ENCODE measurements around the gene CSF2RB.

CSF2RB gene

GRCh38 chr22:36921309-36922104, 8.1 kb downstream of the CSF2RB start:
- DNase-seq (ENCODE audit: low read depth in 2 of 2) = no peak

GRCh38 chr22:36922105-36922608, 8.7 kb downstream of the CSF2RB start:
- no peak for DNase-seq (ENCODE audit: low read depth in 2 of 2)

- no peak for DNase-seq (ENCODE audit: low read depth in 2 of 2)
These were observed 9.3 kb downstream of the CSF2RB start for GRCh38 chr22:36922711-36923110.

- no peak for DNase-seq (ENCODE audit: low read depth in 2 of 2)
These were observed 9.8 kb downstream of the CSF2RB start for GRCh38 chr22:36923131-36923788.

- no peak for DNase-seq (ENCODE audit: low read depth in 2 of 2)
These were observed 10.8 kb downstream of the CSF2RB start for GRCh38 chr22:36924151-36924698.

GRCh38 chr22:36925388-36926290, 12.2 kb downstream of the CSF2RB start:
- DNase-seq (ENCODE audit: low read depth in 2 of 2) = no peak

GRCh38 chr22:36926309-36926708, 12.9 kb downstream of the CSF2RB start:
- no peak for DNase-seq (ENCODE audit: low read depth in 2 of 2)

GRCh38 chr22:36926721-36927435, 13.4 kb downstream of the CSF2RB start:
- DNase-seq (ENCODE audit: low read depth in 2 of 2) = no peak

- no peak for DNase-seq (ENCODE audit: low read depth in 2 of 2)
These were observed 14.2 kb downstream of the CSF2RB start for GRCh38 chr22:36927671-36928070.

- DNase-seq (ENCODE audit: low read depth in 2 of 2) = no peak
These were observed 14.8 kb downstream of the CSF2RB start for GRCh38 chr22:36928196-36928595.

GRCh38 chr22:36928786-36929535, 15.5 kb downstream of the CSF2RB start:
- DNase-seq (ENCODE audit: low read depth in 2 of 2) = no peak

- no peak for DNase-seq (ENCODE audit: low read depth in 2 of 2)
These were observed 16.2 kb downstream of the CSF2RB start for GRCh38 chr22:36929621-36930020.

GRCh38 chr22:36930041-36930935, 16.9 kb downstream of the CSF2RB start:
- DNase-seq (ENCODE audit: low read depth in 2 of 2) = no peak

- no peak for DNase-seq (ENCODE audit: low read depth in 2 of 2)
These were observed 18.0 kb downstream of the CSF2RB start for GRCh38 chr22:36931446-36931845.

- no peak for DNase-seq (ENCODE audit: low read depth in 2 of 2)
These were observed 20.4 kb downstream of the CSF2RB start for GRCh38 chr22:36933629-36934417.

- no peak for DNase-seq (ENCODE audit: low read depth in 2 of 2)
These were observed 21.2 kb downstream of the CSF2RB start for GRCh38 chr22:36934418-36935312.

GRCh38 chr22:36935313-36935610, 21.8 kb downstream of the CSF2RB start:
- no peak for DNase-seq (ENCODE audit: low read depth in 2 of 2)

- no peak for DNase-seq (ENCODE audit: low read depth in 2 of 2)
These were observed 22.3 kb downstream of the CSF2RB start for GRCh38 chr22:36935694-36936093.

Data from stimulated activated CD4-positive, alpha-beta T cell treated with anti-CD3 and anti-CD28 coated beads, Interleukin-1b, Interleukin-23, amount 100 ng/mL, for 1 hour (primary cell).